NCI-H774 (cell line): ENCODE data around the gene COPE.
"Not testable (repeated sequence)": the region's sequence is repeated elsewhere in the genome, so short reads cannot be mapped to it uniquely, and the experiment has no call there.

Experiments used
- DNase-seq: peaks from one replicate; lab custom pipeline; 2025; lab: John Stamatoyannopoulos, UW

COPE gene

DNA sequence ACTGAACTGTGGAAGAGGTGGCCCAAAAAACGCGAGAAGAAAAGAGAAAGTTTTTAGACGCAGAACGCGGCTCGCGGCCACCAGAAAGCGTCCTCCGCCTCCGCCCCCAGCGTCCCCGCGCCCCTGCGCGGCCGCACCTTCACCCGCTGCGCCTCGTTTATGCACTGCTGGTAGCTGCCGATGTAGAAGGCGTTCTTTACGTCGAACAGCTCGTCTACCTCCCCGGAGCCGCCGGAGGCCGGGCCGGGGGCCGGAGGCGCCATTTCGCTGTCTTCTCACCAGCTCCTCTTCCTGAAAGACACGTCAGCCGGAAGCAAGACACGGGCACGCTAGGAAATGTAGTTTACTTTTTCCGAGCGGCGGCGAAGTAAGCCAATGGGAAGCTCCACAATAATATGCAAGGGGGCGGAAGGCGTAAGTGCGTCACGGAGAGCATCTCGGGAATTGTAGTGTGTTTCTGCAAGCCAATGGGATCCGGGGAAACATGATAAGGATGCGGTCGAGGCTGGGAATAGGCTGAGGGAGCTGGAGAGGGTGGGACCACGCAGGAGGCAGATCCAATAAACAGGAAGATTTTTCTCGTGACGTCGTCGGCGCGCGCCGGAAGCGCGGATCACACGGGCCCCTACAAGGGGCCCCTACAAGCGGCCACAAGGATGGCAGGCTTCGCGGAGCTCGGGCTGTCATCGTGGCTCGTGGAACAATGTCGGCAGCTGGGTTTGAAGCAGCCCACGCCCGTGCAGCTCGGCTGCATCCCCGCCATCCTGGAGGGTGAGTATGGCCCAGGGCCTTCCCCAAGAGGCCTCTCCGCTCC is at the start of gene COPE, which contains the start of gene DDX49:
TSS of gene COPE (minus strand) at position 302 of the 814 bp plus-strand sequence. CDS start at position 263, 39 bp downstream.
TSS of gene DDX49 (plus strand) at position 630 of the 814 bp plus-strand sequence. CDS start at position 657, 27 bp downstream.
- DNase-seq: peak; percentile 98

GRCh38 chr19:18967358-18968146 is 48.4 kb upstream of the COPE start:
- no peak for DNase-seq

DNA sequence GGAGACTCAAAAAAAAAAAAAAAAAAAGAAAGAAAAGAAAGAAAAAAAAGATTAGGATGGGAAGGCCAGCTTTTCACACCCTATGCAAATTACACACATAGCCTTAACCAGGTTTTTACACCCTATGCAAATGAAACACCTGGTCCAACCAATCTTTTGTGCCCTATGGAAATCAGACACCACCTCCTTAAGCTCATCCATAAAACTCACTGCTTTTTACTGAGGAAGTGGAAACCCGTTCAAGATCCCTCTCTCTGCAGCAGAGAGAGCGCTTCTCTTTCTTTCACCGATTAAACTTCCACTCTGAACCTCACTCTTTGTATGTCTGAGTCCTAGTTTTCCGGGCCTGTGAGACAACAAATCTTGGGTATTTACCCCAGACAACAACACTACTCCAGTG is 47.1 kb upstream of the COPE start:
- no peak for DNase-seq

DNA sequence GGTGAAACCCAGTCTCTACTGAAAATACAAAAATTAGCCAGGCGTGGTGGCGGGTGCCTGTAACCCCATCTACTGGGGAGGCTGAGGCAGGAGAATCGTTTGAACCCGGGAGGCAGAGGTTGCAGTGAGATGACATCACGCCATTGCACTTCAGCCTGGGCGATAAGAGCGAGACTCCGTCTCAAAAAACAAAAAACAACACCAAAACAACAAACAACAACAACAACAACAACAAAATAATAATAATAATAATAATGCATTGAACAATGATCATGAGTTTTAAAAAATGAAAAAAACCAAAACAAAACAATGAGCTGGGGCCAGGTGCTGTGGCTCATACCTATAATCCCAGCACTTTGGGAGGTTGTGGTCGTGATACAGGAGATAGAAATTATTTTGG is 44.9 kb upstream of the COPE start:
- DNase-seq: no peak

- DNase-seq: no peak
Observed at GRCh38 chr19:18961767-18962620, 42.8 kb upstream of the COPE start.

- DNase-seq: no peak
Observed at GRCh38 chr19:18960370-18960769, 41.2 kb upstream of the COPE start.

- DNase-seq: no peak
Observed at GRCh38 chr19:18955042-18955441, 35.9 kb upstream of the COPE start.

- no peak for DNase-seq
Observed at GRCh38 chr19:18954094-18954493, 34.9 kb upstream of the COPE start.

DNA sequence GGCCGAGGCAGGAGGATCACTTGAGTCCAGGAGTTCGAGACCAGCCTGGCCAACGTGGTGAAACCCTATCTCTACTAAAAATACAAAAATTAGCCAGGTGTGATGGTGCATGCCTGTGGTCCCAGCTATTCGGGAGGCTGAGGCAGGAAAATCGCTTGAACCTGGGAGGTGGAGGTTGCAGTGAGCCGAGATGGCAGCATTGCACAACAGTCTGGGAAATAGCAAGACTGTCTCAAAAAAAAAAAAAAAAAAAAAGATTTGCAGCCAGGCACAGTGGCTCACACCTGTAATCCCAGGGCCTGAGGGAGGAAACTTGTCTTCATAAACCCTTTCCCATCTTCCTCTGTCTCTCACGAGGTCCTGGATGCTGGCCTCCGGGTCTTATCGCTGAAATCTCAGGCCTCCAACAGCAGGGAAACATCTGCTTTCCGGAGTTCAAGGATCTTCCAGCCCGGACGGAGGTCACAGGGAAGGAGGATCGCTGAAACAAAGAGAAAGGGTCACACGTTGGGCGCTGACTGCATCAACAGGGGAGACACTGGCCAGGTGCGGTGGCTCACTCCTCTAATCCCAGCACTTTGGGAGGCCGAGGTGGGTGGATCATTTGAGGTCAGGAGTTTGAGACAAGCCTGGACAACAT is 33.3 kb upstream of the COPE start:
- DNase-seq: not testable (repeated sequence)

GRCh38 chr19:18951721-18952281 is 32.6 kb upstream of the COPE start:
- DNase-seq: no peak

GRCh38 chr19:18949858-18950257 is 30.7 kb upstream of the COPE start:
- DNase-seq: no peak

DNA sequence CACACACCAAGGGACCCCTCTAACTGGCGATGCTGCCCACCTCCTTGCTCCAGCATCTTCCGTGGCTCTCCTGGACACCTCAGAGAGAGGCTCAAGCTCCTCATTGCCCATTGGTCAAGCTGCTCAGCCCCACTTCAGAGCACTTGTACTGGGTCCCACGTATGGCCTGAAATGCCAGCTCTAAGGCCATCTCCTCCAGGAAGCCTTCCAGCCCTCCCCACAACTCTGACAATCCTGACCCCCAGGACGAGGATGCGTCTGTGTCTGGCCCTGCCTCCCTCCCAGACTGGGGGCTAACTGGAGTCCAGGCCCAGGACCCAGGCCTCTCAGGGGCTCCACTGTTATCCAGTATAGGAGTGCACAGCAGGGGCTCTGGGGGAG is 29.8 kb upstream of the COPE start:
- DNase-seq: no peak

- DNase-seq: no peak
Observed at GRCh38 chr19:18948075-18948975, 29.1 kb upstream of the COPE start.

- no peak for DNase-seq
Observed at GRCh38 chr19:18946918-18947317, 27.7 kb upstream of the COPE start.

GRCh38 chr19:18946335-18946734 is 27.1 kb upstream of the COPE start:
- no peak for DNase-seq

GRCh38 chr19:18945297-18945696 is 26.1 kb upstream of the COPE start:
- DNase-seq: no peak

GRCh38 chr19:18943465-18943864 is 24.3 kb upstream of the COPE start:
- no peak for DNase-seq

GRCh38 chr19:18942692-18943091 is 23.5 kb upstream of the COPE start:
- DNase-seq: no peak

DNA sequence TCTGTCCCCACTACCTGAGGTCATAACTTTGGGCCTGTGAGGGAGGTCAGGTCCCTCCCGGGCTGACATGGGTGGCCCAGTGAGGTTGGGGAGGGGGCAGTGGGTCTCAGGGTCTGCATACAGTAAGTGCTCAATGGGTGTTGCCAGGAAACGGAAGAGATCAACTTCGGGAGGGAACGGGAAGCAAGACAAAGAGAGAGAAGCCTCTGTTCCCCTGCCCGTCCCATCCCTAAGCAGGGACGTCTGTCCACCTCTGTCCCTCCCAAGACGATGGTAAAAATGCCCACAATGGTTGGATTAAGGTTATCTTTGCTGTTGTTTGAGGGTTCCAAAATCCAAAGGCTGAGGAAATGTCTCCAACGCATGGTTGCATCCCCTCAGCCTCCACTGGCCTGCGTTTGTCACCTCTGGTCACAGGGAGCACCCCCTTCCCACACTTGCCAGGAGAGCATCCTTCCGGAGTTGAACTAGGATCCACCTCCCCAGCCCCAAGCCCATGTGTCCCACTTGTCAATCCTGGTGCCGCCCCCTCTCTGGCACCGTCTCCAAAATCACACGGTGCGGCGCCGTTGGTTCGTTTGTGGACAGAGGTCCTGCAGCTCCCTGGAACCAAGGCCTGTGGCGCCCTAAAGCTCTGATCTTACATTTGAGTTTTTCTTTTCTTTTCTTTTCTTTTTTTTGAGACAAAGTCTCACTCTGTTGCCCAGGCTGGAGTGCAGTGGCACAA is 22.6 kb upstream of the COPE start:
- no peak for DNase-seq
